ENCODE results near the gene ARIH1. TPM values are rescaled to one million over a fixed set of nuclear protein-coding genes. Genes with fewer than 3 reads are reported as not detected.

ARIH1 gene
- total and polyA plus RNA-seq, 2 donors (not counting 1 experiment from before 2014, with no cell fraction given), result 27.9 to 199 TPM

GRCh38 chr15:72491768-72492167 is 17.6 kb downstream of the ARIH1 start:
- H3K4me3 Mint-ChIP-seq, result no peak overlapping the region
- Histone ChIP-seq H3K36me3 (replicated peaks in 1 of 2; ENCODE audit: control extremely low read depth in 1 of 2, control insufficient read depth in 1 of 2, extremely low read depth in 1 of 2, insufficient read depth in 2 of 2, low read length in 1 of 2) (no peaks in the 10 kb centered on the region), H3K4me2 (replicated peaks; ENCODE audit: low read depth, low read length, poor library complexity, severe bottlenecking) (no peak overlapping the region), H4K20me1 (ENCODE audit: control insufficient read depth, insufficient read depth, low read length, poor library complexity, severe bottlenecking) (peaks cover 97% of the 10 kb centered on the region), H3K4me1 (ENCODE audit: control insufficient read depth in 2 of 2, insufficient read depth in 2 of 2, low read length in 2 of 2) (peaks cover 3 to 16% of the 10 kb centered on the region in 2 donors), H3K4me3 (ENCODE audit: control extremely low read depth in 1 of 5, extremely low read depth in 1 of 5, insufficient read depth in 1 of 5, low read depth in 2 of 5, low read length in 4 of 5) (no peak overlapping the region), H2AFZ (ENCODE audit: insufficient read depth, low read depth, low read length, poor library complexity, severe bottlenecking) (no peak overlapping the region), H3K79me2 (ENCODE audit: control insufficient read depth, insufficient read depth, low read length) (peaks cover 99% of the 10 kb centered on the region), H3K27ac (ENCODE audit: low read length in 2 of 2) (no peak overlapping the region), H3K27me3 (replicated peaks in 1 of 4; ENCODE audit: control extremely low read depth in 1 of 4, control insufficient read depth in 3 of 4, insufficient read depth in 4 of 4, low read length in 3 of 4) (no peaks in the 10 kb centered on the region), H3K9ac (ENCODE audit: low read length) (no peak overlapping the region), H3K9me3 (ENCODE audit: control extremely low read depth in 1 of 3, control insufficient read depth in 2 of 3, insufficient read depth in 1 of 3, low read length in 2 of 3) (no peaks in the 10 kb centered on the region)
- H3K27ac Mint-ChIP-seq, result no peak overlapping the region
- WGBS (ENCODE audit: insufficient coverage), result no CpG with 5 or more reads among the region's 2 CpGs
- H3K9me3 Mint-ChIP-seq (ENCODE audit: insufficient read depth), result no peaks in the 10 kb centered on the region
- intact Hi-C loops (cut with micrococcal nuclease), result no loop called here
- TF ChIP-seq CTCF (IDR thresholded peaks at IDR 0.05), result no peak
- peaks cover 62% of the 10 kb centered on the region for H3K4me1 Mint-ChIP-seq
- no peaks in the 10 kb centered on the region for H3K27me3 Mint-ChIP-seq
- CTCF ChIA-PET, result interaction anchor here (0.7 to 1.3 kb wide), 2 partner anchors 21 to 131 kb away, joined by 3 to 4 read pairs; no protein-coding TSS in a partner anchor
- POLR2A ChIA-PET, result interaction anchor here (0.6 kb wide), 1 partner anchor 218 kb away, joined by 3 read pairs; no protein-coding TSS in a partner anchor
- DNase-seq (no peak), ATAC-seq (ENCODE audit: low read depth) (no peak)

GRCh38 chr15:72492733-72493132 is 18.6 kb downstream of the ARIH1 start:
- no peak overlapping the region for H3K4me2 ChIP-seq (replicated peaks; ENCODE audit: low read depth, low read length, poor library complexity, severe bottlenecking)
- no peak overlapping the region for H3K27ac Mint-ChIP-seq

More at GRCh38 chr15:72492733-72493132, 18.6 kb downstream of the ARIH1 start:
- Mint-ChIP-seq H3K4me1 (peaks cover 63% of the 10 kb centered on the region), H3K4me3 (no peak overlapping the region), H3K27me3 (no peaks in the 10 kb centered on the region), H3K9me3 (ENCODE audit: insufficient read depth) (no peaks in the 10 kb centered on the region)
- Histone ChIP-seq H4K20me1 (ENCODE audit: control insufficient read depth, insufficient read depth, low read length, poor library complexity, severe bottlenecking) (peaks cover 95% of the 10 kb centered on the region), H3K9me3 (ENCODE audit: control extremely low read depth in 1 of 3, control insufficient read depth in 2 of 3, insufficient read depth in 1 of 3, low read length in 2 of 3) (no peaks in the 10 kb centered on the region), H3K4me1 (ENCODE audit: control insufficient read depth in 2 of 2, insufficient read depth in 2 of 2, low read length in 2 of 2) (peaks cover 3 to 11% of the 10 kb centered on the region in 2 donors), H3K27ac (ENCODE audit: low read length in 2 of 2) (no peak overlapping the region), H3K79me2 (ENCODE audit: control insufficient read depth, insufficient read depth, low read length) (peaks cover 99% of the 10 kb centered on the region), H2AFZ (ENCODE audit: insufficient read depth, low read depth, low read length, poor library complexity, severe bottlenecking) (no peak overlapping the region), H3K9ac (ENCODE audit: low read length) (no peak overlapping the region), H3K36me3 (replicated peaks in 1 of 2; ENCODE audit: control extremely low read depth in 1 of 2, control insufficient read depth in 1 of 2, extremely low read depth in 1 of 2, insufficient read depth in 2 of 2, low read length in 1 of 2) (peaks cover 0 to 4% of the 10 kb centered on the region in 2 experiments), H3K4me3 (ENCODE audit: control extremely low read depth in 1 of 5, extremely low read depth in 1 of 5, insufficient read depth in 1 of 5, low read depth in 2 of 5, low read length in 4 of 5) (no peak overlapping the region), H3K27me3 (replicated peaks in 1 of 4; ENCODE audit: control extremely low read depth in 1 of 4, control insufficient read depth in 3 of 4, insufficient read depth in 4 of 4, low read length in 3 of 4) (no peaks in the 10 kb centered on the region)
- ATAC-seq (ENCODE audit: low read depth) (no peak), DNase-seq (no peak)
- CTCF ChIA-PET, result interaction anchor here (0.6 to 1.3 kb wide), 2 partner anchors 70 to 132 kb away, joined by 3 to 6 read pairs; no protein-coding TSS in a partner anchor
- no peak for TF ChIP-seq CTCF (IDR thresholded peaks at IDR 0.05)
- no peak for TF ChIP-seq EZH2 (IDR thresholded peaks at IDR 0.05; ENCODE audit: borderline replicate concordance, insufficient read depth, low read depth, low read length, poor library complexity, severe bottlenecking)
- intact Hi-C loops (cut with micrococcal nuclease), result no loop called here
- POLR2A ChIA-PET, result no interaction called here

Data from B cell (primary cell).